ENCODE measurements around the gene PTDSS2.

PTDSS2 gene

DNA sequence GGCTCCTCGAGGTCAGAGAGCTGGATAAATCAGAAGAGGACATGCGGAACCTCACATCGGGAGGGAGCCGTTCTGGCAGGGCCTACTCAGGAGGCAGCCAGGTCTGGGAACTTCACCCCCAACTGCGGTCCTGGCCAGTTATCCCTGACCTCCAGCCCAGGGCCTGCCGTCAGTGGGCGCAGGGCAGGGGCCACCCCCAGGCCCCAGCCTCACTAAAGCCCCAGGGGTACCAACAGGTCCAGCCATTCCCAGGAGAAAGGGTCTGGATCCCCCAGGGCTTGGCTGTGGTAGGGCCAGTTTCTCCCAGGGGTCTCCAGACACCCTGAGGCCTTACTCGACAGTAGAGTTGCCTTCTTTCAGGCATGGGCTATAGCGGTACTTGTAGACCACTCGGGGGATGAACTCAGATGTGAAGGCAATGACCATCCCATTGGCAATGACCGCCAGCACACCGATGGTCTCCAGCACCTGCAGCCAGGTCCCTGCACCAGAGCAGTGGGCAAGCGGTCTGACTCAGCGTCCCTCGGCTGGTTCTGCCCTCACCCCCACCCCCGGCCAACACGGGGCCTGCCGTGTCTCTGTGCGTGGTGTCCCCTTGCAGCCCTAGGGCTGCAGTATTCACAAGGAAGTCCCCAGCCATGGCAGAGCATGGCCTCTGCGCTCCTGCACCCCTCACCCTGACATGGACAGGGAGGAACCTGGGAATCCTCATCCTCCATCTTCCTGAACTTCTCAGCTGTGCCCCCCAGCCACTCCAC lies 30.7 kb upstream of the PTDSS2 start:
- ATAC-seq (ENCODE audit: low read depth) (no peak), DNase-seq (ENCODE audit: low spot score) (no peak)
- H3K36me3 ChIP-seq (ENCODE audit: low read depth): peaks cover 6% of the 10 kb centered on the region; the same call in 1 of the 2 replicates
- TF ChIP-seq, protein P1, sequence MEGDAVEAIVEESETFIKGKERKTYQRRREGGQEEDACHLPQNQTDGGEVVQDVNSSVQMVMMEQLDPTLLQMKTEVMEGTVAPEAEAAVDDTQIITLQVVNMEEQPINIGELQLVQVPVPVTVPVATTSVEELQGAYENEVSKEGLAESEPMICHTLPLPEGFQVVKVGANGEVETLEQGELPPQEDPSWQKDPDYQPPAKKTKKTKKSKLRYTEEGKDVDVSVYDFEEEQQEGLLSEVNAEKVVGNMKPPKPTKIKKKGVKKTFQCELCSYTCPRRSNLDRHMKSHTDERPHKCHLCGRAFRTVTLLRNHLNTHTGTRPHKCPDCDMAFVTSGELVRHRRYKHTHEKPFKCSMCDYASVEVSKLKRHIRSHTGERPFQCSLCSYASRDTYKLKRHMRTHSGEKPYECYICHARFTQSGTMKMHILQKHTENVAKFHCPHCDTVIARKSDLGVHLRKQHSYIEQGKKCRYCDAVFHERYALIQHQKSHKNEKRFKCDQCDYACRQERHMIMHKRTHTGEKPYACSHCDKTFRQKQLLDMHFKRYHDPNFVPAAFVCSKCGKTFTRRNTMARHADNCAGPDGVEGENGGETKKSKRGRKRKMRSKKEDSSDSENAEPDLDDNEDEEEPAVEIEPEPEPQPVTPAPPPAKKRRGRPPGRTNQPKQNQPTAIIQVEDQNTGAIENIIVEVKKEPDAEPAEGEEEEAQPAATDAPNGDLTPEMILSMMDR (IDR thresholded peaks at IDR 0.05; ENCODE audit: poor library complexity, severe bottlenecking): no peak
- no peaks in the 10 kb centered on the region for H3K27me3 ChIP-seq (ENCODE audit: insufficient read depth, poor library complexity, severe bottlenecking)
- H3K27ac ChIP-seq (ENCODE audit: poor library complexity, severe bottlenecking): no peak overlapping the region
- H3K9me3 ChIP-seq (ENCODE audit: severe bottlenecking): no peaks in the 10 kb centered on the region
- peaks cover 14% of the 10 kb centered on the region for H3K4me1 ChIP-seq (ENCODE audit: insufficient read depth, poor library complexity, severe bottlenecking)
- no peak overlapping the region for H3K4me3 ChIP-seq (ENCODE audit: severe bottlenecking)

DNA sequence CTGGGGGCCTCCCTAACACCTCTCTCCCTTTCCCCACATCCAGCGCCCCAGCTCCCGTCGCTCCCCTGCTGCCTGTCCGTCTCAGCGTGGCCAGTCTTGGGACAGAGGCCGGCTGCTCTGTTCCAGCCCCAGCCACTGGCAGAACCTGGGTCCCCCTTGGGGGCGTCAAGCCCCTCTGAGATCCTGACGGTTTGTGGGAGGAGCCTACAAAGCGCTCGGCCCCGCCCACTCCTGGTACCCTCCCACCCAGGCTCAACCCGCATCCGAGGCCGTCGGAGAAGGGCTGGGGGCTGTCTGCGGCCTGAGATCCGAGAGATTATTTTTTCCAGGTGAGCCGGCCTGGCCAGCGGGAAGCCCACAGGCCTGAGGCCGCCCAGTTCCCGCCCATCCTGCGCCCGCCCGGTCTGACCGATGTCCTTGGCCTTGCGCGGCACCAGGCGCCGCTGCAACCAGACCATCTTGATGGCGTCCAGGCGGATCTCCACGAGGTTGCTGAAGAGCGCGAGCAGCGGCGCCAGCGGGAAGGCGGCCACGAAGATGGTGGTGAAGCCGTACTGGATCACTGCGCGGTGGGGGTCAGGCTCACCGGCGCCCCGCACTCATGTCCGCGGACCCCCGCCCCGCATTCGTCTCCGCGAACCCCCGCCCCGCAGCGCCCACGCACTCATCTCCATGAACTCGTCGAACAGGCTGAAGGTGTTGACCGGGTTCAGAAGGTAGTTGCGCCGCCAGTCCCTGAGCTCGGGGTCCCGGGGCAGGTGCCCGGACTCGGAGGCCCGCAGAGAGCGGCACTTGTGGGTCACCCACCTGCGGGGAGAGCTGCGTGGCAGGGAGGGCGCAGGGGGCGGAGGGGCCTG lies 29.8 kb upstream of the PTDSS2 start:
- Histone ChIP-seq H3K4me1 (ENCODE audit: insufficient read depth, poor library complexity, severe bottlenecking) (peaks cover 9% of the 10 kb centered on the region), H3K36me3 (ENCODE audit: low read depth) (peaks cover 8% of the 10 kb centered on the region; the same call in 1 of the 2 replicates), H3K27me3 (ENCODE audit: insufficient read depth, poor library complexity, severe bottlenecking) (no peaks in the 10 kb centered on the region), H3K9me3 (ENCODE audit: severe bottlenecking) (no peaks in the 10 kb centered on the region), H3K27ac (ENCODE audit: poor library complexity, severe bottlenecking) (no peak overlapping the region), H3K4me3 (ENCODE audit: severe bottlenecking) (no peak overlapping the region)
- DNase-seq (ENCODE audit: low spot score) (peak; percentile 49), ATAC-seq (ENCODE audit: low read depth) (no peak)
- TF ChIP-seq, protein P1 (IDR thresholded peaks at IDR 0.05; ENCODE audit: poor library complexity, severe bottlenecking): no peak

DNA sequence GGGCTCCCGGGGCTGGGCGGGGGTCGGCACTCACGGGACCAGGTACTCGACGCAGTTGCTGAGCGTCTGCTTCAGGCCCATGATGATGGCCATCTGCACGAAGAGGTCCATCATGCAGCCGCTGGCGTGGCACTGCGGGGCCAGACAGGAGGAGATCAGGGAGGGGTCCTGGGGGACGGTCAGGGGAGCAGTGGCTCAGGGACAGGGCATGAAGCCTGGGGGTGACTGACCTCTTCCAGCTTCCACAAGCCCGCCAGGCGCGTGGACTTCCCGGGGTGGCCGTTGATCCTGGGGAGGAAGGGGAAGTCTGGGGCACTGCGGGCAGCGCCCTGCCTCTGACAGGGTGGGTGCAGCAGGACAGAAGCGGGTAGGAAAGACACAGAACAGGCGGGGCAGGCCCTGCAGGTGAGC lies 29.2 kb upstream of the PTDSS2 start:
- no peak for ATAC-seq (ENCODE audit: low read depth)
- TF ChIP-seq, protein P1 (IDR thresholded peaks at IDR 0.05; ENCODE audit: poor library complexity, severe bottlenecking): no peak
- no peaks in the 10 kb centered on the region for H3K27me3 ChIP-seq (ENCODE audit: insufficient read depth, poor library complexity, severe bottlenecking)

DNA sequence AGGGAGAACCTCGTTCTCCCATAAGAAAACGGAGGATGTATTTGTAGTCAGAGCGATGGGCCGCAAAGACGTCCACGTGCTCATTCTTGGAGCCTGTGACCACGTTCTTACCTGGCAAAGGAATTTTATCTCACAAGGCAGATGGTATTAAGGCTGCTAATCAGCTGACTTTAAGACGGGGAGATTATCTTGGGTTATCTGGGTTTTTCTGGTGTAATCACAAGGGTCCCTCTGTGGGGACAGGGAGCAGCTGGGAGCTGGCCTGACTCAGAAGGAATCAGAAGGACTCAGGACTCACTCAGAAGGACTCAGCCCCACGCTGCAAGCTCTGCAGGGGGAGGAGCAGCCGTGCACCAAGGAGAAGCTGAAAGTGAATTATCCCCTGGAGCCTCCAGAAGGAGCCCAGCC lies 27.8 kb upstream of the PTDSS2 start:
- ATAC-seq (ENCODE audit: low read depth): no peak
- peak; percentile 23 for DNase-seq (ENCODE audit: low spot score)
- Histone ChIP-seq H3K4me1 (ENCODE audit: insufficient read depth, poor library complexity, severe bottlenecking) (no peaks in the 10 kb centered on the region), H3K4me3 (ENCODE audit: severe bottlenecking) (no peak overlapping the region), H3K27me3 (ENCODE audit: insufficient read depth, poor library complexity, severe bottlenecking) (no peaks in the 10 kb centered on the region), H3K27ac (ENCODE audit: poor library complexity, severe bottlenecking) (no peak overlapping the region), H3K9me3 (ENCODE audit: severe bottlenecking) (no peaks in the 10 kb centered on the region), H3K36me3 (ENCODE audit: low read depth) (peaks cover 8% of the 10 kb centered on the region; the same call in 1 of the 2 replicates)
- TF ChIP-seq, protein P1 (IDR thresholded peaks at IDR 0.05; ENCODE audit: poor library complexity, severe bottlenecking): no peak

More for the DNA sequence above, 29.2 kb upstream of the PTDSS2 start:
- Histone ChIP-seq H3K36me3 (ENCODE audit: low read depth) (peaks cover 8% of the 10 kb centered on the region; the same call in 1 of the 2 replicates), H3K27ac (ENCODE audit: poor library complexity, severe bottlenecking) (no peak overlapping the region), H3K9me3 (ENCODE audit: severe bottlenecking) (no peaks in the 10 kb centered on the region), H3K4me3 (ENCODE audit: severe bottlenecking) (no peak overlapping the region), H3K4me1 (ENCODE audit: insufficient read depth, poor library complexity, severe bottlenecking) (peaks cover 2% of the 10 kb centered on the region)
- DNase-seq (ENCODE audit: low spot score): peak; percentile 54
